ENCODE measurements around the gene MYZAP. TPM values are rescaled to one million over a fixed set of nuclear protein-coding genes. Genes with fewer than 3 reads are reported as not detected.

MYZAP gene
- total RNA-seq, 1 donor, result 5.1 TPM

DNA sequence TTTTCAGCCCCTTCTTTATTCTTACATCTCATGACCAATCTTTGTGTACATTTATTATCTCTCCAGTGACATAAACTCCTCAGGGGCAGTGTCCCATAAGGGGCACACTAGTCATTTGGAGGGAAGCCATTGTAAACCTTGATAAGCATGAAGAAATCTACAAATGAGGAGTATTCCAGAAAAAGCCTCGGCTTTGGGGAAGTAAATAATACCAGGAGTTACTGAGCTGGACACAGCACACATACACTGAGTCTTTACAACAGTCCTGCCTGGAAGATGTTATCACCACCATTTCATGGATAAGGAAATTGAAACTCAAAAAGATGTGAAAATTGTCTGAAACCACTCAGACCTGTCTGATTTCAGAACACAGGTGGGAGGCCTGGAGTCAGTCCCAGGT, 99.4 kb downstream of the MYZAP start:
- Histone ChIP-seq H3K4me1 (ENCODE audit: insufficient read depth, low read length) (no peaks in the 10 kb centered on the region), H3K4me3 (ENCODE audit: low read length) (no peak overlapping the region), H3K9me3 (ENCODE audit: low read depth, low read length) (no peaks in the 10 kb centered on the region), H3K27me3 (ENCODE audit: insufficient read depth, low read length) (peaks cover 3% of the 10 kb centered on the region)

DNA sequence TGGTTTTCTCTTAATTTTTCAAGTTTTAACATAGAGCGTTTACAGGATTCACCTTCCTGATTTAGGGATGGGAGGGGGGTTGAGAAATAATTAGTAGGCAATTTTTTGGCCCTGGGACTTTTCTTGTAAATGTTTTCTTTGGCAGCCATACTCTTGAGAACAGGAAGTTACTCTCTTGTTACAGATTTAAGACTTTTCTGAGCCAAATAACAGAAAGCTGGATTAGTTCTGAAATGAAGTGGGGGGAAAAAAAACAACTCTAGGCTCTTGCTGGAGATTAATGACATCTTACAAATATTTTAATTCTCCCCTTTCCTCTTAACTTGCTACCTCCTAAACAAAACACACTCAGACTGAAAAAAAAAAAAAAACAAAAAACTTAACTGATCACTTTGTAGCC, 101.0 kb downstream of the MYZAP start:
- Histone ChIP-seq H3K4me1 (ENCODE audit: insufficient read depth, low read length) (no peaks in the 10 kb centered on the region), H3K27me3 (ENCODE audit: insufficient read depth, low read length) (peaks cover 3% of the 10 kb centered on the region), H3K4me3 (ENCODE audit: low read length) (no peak overlapping the region), H3K9me3 (ENCODE audit: low read depth, low read length) (no peaks in the 10 kb centered on the region)

GRCh38 chr15:57694279-57694678, 102.6 kb downstream of the MYZAP start:
- Histone ChIP-seq H3K9me3 (ENCODE audit: low read depth, low read length) (no peaks in the 10 kb centered on the region), H3K27me3 (ENCODE audit: insufficient read depth, low read length) (peaks cover 14% of the 10 kb centered on the region), H3K4me3 (ENCODE audit: low read length) (no peak overlapping the region), H3K4me1 (ENCODE audit: insufficient read depth, low read length) (no peaks in the 10 kb centered on the region)

GRCh38 chr15:57696146-57696545, 104.4 kb downstream of the MYZAP start:
- Histone ChIP-seq H3K4me1 (ENCODE audit: insufficient read depth, low read length) (no peaks in the 10 kb centered on the region), H3K4me3 (ENCODE audit: low read length) (no peak overlapping the region), H3K9me3 (ENCODE audit: low read depth, low read length) (no peaks in the 10 kb centered on the region), H3K27me3 (ENCODE audit: insufficient read depth, low read length) (peaks cover 26% of the 10 kb centered on the region)

- no peak overlapping the region for H3K4me3 ChIP-seq (ENCODE audit: low read length)
- H3K4me1 ChIP-seq (ENCODE audit: insufficient read depth, low read length), result no peaks in the 10 kb centered on the region
- peaks cover 31% of the 10 kb centered on the region for H3K27me3 ChIP-seq (ENCODE audit: insufficient read depth, low read length)
- H3K9me3 ChIP-seq (ENCODE audit: low read depth, low read length), result no peaks in the 10 kb centered on the region
These were observed 105.9 kb downstream of the MYZAP start for GRCh38 chr15:57697588-57697987.

DNA sequence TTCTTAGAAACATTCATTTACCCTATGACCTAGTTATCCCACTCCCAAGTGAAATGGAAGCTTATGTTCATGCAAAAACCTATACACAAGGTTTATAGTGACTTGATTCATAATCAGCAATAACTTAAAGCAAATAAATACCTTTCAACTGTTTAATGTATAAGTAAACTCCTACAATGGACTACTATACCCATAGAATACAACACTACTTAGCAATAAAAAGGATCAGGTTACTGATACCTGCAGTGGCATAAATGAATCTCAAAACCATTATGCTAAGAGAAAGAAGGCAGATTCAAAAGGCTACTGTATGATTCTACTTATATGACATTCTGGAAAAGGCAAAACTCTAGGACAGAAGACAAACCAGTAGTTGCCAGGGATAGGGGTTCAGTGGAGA, 106.5 kb downstream of the MYZAP start:
- Histone ChIP-seq H3K4me3 (ENCODE audit: low read length) (no peak overlapping the region), H3K4me1 (ENCODE audit: insufficient read depth, low read length) (no peaks in the 10 kb centered on the region), H3K27me3 (ENCODE audit: insufficient read depth, low read length) (peaks cover 35% of the 10 kb centered on the region)

DNA sequence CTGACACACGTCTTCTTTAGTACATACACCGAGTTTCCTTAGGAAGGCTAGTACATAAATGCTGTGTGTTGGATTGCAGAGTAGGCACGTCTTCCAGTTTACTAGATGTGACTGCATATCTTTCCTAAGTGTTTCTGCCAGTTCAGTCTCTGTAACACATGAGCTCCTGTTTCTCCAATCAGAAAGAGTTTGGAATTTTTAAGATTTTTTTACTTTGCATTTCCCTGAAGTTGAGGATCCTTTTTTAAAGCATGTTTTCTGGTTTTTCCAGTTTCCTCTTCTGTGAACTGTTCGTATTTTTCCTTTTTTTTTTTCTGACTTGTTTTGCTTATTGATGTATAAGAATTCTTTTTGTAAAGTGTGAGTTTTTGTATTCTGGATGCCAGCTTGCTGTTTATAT, 107.3 kb downstream of the MYZAP start:
- H3K27me3 ChIP-seq (ENCODE audit: insufficient read depth, low read length), result peaks cover 35% of the 10 kb centered on the region
- no peaks in the 10 kb centered on the region for H3K9me3 ChIP-seq (ENCODE audit: low read depth, low read length)
- no peak overlapping the region for H3K4me3 ChIP-seq (ENCODE audit: low read length)
- H3K4me1 ChIP-seq (ENCODE audit: insufficient read depth, low read length), result no peaks in the 10 kb centered on the region

More for the DNA sequence above, 106.5 kb downstream of the MYZAP start:
- no peaks in the 10 kb centered on the region for H3K9me3 ChIP-seq (ENCODE audit: low read depth, low read length)

DNA sequence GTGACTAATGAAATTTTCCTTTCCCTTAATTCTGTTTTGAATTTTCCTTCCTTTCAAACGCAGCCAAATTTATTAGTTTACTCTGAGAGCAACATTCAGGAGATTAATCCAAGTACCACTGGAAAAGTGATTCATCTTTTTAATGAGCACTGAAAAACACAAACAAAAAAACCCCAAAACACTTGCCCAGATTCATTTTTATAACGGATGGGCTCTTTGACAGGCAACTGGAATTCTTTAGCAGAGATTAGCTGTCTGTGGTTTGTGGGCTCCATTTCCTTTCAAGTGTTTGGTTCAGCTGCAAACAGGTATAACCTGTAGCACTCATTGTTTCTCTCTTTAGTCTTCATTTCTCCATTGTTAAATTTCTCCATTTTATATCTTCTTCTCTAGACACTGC, 111.7 kb downstream of the MYZAP start:
- Histone ChIP-seq H3K9me3 (ENCODE audit: low read depth, low read length) (no peaks in the 10 kb centered on the region), H3K4me3 (ENCODE audit: low read length) (no peak overlapping the region), H3K27me3 (ENCODE audit: insufficient read depth, low read length) (peaks cover 28% of the 10 kb centered on the region), H3K4me1 (ENCODE audit: insufficient read depth, low read length) (peaks cover 16% of the 10 kb centered on the region)

DNA sequence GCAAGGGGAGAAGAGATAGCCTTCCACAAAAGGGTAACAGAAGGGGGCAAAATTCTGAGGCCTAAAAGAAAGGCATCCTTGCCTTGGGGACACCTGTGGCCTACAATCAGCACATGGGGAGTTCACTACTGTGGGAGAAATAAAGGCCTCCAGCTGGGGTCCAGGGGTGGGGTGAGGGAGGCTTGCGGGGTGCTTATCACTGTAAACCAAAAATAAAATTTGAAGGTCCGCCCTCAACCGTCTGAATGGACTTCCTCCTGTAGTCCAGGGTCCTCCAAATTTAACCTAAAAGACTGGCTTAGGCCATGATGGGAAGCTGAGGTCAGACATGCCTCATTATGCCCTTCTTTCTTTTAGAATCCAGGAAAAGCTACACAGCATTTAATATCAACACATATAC, 112.7 kb downstream of the MYZAP start:
- H3K4me1 ChIP-seq (ENCODE audit: insufficient read depth, low read length), result peaks cover 21% of the 10 kb centered on the region
- peaks cover 20% of the 10 kb centered on the region for H3K27me3 ChIP-seq (ENCODE audit: insufficient read depth, low read length)

GRCh38 chr15:57705746-57706404, 114.2 kb downstream of the MYZAP start:
- Histone ChIP-seq H3K4me3 (ENCODE audit: low read length) (peak overlapping the region; percentile 90), H3K27me3 (ENCODE audit: insufficient read depth, low read length) (peaks cover 12% of the 10 kb centered on the region), H3K4me1 (ENCODE audit: insufficient read depth, low read length) (peaks cover 21% of the 10 kb centered on the region), H3K9me3 (ENCODE audit: low read depth, low read length) (no peaks in the 10 kb centered on the region)

More for the DNA sequence above, 112.7 kb downstream of the MYZAP start:
- no peaks in the 10 kb centered on the region for H3K9me3 ChIP-seq (ENCODE audit: low read depth, low read length)
- no peak overlapping the region for H3K4me3 ChIP-seq (ENCODE audit: low read length)

DNA sequence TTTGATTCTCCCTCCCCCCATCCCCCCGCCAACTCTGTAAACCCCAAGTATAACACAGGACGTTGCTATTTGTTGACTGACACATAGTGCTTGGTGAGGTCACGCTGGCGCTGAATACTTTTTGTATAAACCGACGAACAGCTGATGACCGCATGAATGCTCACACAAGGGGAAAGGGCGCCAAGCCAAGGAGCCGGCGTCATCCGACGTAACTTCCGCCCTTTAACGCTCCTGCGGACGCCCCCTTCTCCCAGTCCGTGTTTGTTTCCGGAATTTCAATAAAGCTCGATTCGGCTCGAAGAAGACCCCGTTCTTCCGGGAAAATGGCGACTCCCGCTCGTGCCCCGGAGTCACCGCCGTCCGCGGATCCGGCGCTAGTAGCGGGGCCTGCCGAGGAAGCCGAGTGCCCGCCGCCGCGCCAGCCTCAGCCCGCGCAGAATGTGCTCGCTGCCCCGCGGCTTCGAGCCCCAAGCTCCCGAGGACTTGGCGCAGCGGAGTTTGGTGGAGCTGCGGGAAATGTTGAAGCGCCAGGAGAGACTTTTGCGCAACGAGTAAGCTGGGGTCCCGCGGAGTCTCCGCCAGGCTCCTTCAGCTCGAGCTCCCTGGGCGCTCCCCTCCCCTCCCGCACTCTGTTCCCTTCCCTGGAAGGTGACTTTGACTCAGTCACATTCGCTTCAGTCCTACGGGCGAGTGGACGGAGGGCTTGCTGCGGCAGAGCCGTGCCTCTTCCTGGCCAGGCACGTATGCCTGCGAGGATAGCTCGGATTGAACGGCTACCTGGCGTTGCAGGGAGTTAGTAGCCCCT, 114.9 kb downstream of the MYZAP start, which contains the start of gene POLR2M:
TSS of gene POLR2M (plus strand) at position 310 of the 805 bp plus-strand sequence. CDS start at position 439, 129 bp downstream.
- Histone ChIP-seq H3K4me1 (ENCODE audit: insufficient read depth, low read length) (peaks cover 21% of the 10 kb centered on the region), H3K9me3 (ENCODE audit: low read depth, low read length) (no peaks in the 10 kb centered on the region), H3K4me3 (ENCODE audit: low read length) (peak within 1 kb of the TSS; percentile 90), H3K27me3 (ENCODE audit: insufficient read depth, low read length) (peaks cover 4% of the 10 kb centered on the region)

GRCh38 chr15:57708047-57708446, 116.3 kb downstream of the MYZAP start:
- peaks cover 21% of the 10 kb centered on the region for H3K4me1 ChIP-seq (ENCODE audit: insufficient read depth, low read length)
- no peak overlapping the region for H3K4me3 ChIP-seq (ENCODE audit: low read length)
- no peaks in the 10 kb centered on the region for H3K27me3 ChIP-seq (ENCODE audit: insufficient read depth, low read length)
- H3K9me3 ChIP-seq (ENCODE audit: low read depth, low read length), result no peaks in the 10 kb centered on the region

DNA sequence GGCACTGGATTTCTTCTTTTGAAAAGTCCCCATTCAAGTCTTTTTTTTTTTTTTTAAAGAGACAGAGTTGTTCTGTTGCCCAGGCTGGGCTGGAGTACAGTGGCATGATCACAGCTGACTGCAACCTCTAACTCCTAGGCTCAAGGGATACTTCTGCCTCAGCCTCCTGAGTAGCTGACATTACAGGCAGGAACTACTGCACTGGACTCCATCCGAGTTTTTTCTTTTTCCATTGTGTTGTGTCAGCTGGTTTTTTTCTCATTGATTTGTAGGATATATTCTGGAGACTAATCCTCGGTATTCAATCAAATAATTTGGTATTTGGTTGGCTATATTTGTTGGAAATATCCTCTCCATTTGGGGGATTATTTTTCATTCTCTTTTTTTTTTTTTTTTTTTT, 126.6 kb downstream of the MYZAP start:
- Histone ChIP-seq H3K27me3 (ENCODE audit: insufficient read depth, low read length) (no peaks in the 10 kb centered on the region), H3K4me3 (ENCODE audit: low read length) (no peak overlapping the region), H3K4me1 (ENCODE audit: insufficient read depth, low read length) (no peaks in the 10 kb centered on the region), H3K9me3 (ENCODE audit: low read depth, low read length) (no peaks in the 10 kb centered on the region)

DNA sequence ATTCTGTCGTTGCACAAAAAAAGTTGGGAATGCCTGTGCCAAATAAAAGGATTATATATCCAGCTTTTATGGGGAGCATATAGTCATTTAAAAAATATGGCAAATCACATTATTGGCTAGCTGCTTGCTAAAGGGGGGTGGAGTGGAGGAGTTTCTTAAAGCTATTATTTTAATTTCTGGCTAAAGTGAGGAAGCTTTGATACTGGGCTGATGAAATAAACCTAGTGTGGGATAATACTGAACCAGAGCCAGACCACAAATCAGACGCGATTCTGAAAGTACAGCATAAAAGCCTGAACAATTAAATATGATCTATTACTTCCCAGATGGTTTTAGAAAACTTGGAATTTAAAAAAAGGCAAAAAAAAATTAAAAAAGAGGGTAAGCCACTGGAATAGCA, 129.2 kb downstream of the MYZAP start:
- no peaks in the 10 kb centered on the region for H3K27me3 ChIP-seq (ENCODE audit: insufficient read depth, low read length)
- H3K4me1 ChIP-seq (ENCODE audit: insufficient read depth, low read length), result no peaks in the 10 kb centered on the region
- H3K4me3 ChIP-seq (ENCODE audit: low read length), result no peak overlapping the region
- no peaks in the 10 kb centered on the region for H3K9me3 ChIP-seq (ENCODE audit: low read depth, low read length)

- no peaks in the 10 kb centered on the region for H3K27me3 ChIP-seq (ENCODE audit: insufficient read depth, low read length)
These were observed 134.7 kb downstream of the MYZAP start for GRCh38 chr15:57726411-57726810.

More at GRCh38 chr15:57726411-57726810, 134.7 kb downstream of the MYZAP start:
- Histone ChIP-seq H3K9me3 (ENCODE audit: low read depth, low read length) (no peaks in the 10 kb centered on the region), H3K4me1 (ENCODE audit: insufficient read depth, low read length) (no peaks in the 10 kb centered on the region), H3K4me3 (ENCODE audit: low read length) (no peak overlapping the region)

Measured in mononuclear cell (primary cell).